ENCODE results near the gene CYP4F11.

The CYP4F11 gene

DNA sequence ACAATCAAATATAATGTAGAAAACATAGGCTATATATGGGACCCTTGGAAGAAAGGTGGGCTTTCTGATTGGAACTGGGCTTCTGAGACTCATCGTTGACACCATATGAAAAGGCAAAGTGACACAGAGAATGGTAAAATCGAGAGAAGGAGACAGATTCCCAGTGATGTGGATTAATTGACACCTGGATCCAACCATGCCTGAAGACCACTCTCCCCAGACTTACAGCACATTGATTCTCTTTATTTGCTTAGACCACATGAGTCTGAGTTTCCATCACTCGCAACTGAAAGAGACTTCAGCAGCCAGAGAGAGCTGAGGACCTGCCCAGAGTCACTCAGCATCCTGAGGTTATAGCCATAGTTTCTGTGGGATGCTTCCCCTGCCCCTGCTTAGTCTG is 6.0 kb downstream of the CYP4F11 start:
- Histone ChIP-seq H4K20me1 (ENCODE audit: insufficient read depth) (no peaks in the 10 kb centered on the region), H3K4me1 (ENCODE audit: low read depth, poor library complexity, severe bottlenecking) (no peaks in the 10 kb centered on the region), H3K27ac (no peak overlapping the region), H2AFZ (ENCODE audit: low read depth) (no peak overlapping the region), H3K36me3 (ENCODE audit: insufficient read depth) (no peaks in the 10 kb centered on the region), H3K4me2 (no peak overlapping the region), H3K4me3 (IDR thresholded peaks at IDR 0.05; ENCODE audit: insufficient read depth, low read depth, low read length) (no peak overlapping the region), H3K9ac (no peak overlapping the region), H3K79me2 (ENCODE audit: insufficient read depth, low read depth) (no peaks in the 10 kb centered on the region), H3K27me3 (ENCODE audit: insufficient read depth, low read depth) (peaks cover 5% of the 10 kb centered on the region; the same call in 1 of the 2 replicates)
- TF ChIP-seq, protein P1, sequence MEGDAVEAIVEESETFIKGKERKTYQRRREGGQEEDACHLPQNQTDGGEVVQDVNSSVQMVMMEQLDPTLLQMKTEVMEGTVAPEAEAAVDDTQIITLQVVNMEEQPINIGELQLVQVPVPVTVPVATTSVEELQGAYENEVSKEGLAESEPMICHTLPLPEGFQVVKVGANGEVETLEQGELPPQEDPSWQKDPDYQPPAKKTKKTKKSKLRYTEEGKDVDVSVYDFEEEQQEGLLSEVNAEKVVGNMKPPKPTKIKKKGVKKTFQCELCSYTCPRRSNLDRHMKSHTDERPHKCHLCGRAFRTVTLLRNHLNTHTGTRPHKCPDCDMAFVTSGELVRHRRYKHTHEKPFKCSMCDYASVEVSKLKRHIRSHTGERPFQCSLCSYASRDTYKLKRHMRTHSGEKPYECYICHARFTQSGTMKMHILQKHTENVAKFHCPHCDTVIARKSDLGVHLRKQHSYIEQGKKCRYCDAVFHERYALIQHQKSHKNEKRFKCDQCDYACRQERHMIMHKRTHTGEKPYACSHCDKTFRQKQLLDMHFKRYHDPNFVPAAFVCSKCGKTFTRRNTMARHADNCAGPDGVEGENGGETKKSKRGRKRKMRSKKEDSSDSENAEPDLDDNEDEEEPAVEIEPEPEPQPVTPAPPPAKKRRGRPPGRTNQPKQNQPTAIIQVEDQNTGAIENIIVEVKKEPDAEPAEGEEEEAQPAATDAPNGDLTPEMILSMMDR (conservative IDR thresholded peaks at IDR 0.05; ENCODE audit: low read depth, low read length): no peak

DNA sequence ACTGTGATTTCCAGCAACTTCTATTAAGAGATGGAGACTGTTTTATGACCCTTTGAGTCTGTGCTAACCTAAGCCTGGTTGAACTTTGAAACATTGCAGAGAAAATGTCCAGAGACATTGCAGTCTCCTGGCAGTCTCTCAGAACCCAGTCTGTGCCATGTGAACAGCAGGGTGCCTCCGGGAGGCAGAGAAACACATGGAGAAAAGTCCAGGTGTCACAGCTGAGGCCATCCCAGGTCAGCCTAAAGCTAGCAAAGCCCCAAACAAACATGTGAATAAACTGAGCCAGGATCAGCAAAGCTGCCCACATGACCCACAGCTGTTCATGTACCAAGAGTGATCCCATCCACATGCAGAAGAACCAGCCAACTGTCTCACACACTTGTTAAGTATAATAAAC is 7.8 kb downstream of the CYP4F11 start:
- no peaks in the 10 kb centered on the region for H4K20me1 ChIP-seq (ENCODE audit: insufficient read depth)
- no peak overlapping the region for H3K9ac ChIP-seq
- no peak overlapping the region for H3K4me2 ChIP-seq
- H3K27ac ChIP-seq: no peak overlapping the region
- H3K79me2 ChIP-seq (ENCODE audit: insufficient read depth, low read depth): no peaks in the 10 kb centered on the region
- TF ChIP-seq, protein P1 (conservative IDR thresholded peaks at IDR 0.05; ENCODE audit: low read depth, low read length): no peak
- no peaks in the 10 kb centered on the region for H3K36me3 ChIP-seq (ENCODE audit: insufficient read depth)
- H3K4me3 ChIP-seq (IDR thresholded peaks at IDR 0.05; ENCODE audit: insufficient read depth, low read depth, low read length): no peak overlapping the region
- H3K27me3 ChIP-seq (ENCODE audit: insufficient read depth, low read depth): peaks cover 5% of the 10 kb centered on the region; the same call in 1 of the 2 replicates
- H3K4me1 ChIP-seq (ENCODE audit: low read depth, poor library complexity, severe bottlenecking): no peaks in the 10 kb centered on the region
- no peak overlapping the region for H2AFZ ChIP-seq (ENCODE audit: low read depth)

DNA sequence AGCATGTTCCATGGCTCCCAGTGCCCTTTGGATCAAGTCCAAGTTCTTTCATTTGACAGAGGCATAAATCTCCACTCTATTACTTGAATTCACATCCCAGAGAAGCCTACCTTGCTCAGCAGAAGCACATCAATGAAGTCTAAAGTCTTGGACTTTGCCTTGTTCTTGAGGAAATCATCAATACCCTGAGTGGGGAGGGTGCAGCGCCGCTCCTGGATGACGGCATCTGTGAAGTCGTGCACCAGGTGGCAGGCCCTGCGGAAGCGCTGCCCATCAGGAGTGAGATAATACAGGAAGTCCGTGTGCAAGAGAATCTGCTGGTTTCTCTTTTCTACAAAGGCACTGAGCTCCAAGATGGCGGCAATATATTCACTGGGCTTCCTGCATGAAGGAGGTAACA is 10.6 kb downstream of the CYP4F11 start:
- H3K36me3 ChIP-seq (ENCODE audit: insufficient read depth): no peaks in the 10 kb centered on the region
- no peaks in the 10 kb centered on the region for H4K20me1 ChIP-seq (ENCODE audit: insufficient read depth)
- no peak overlapping the region for H3K9ac ChIP-seq
- peaks cover 5% of the 10 kb centered on the region; the same call in 1 of the 2 replicates for H3K27me3 ChIP-seq (ENCODE audit: insufficient read depth, low read depth)
- no peak overlapping the region for H3K27ac ChIP-seq
- H3K4me1 ChIP-seq (ENCODE audit: low read depth, poor library complexity, severe bottlenecking): no peaks in the 10 kb centered on the region
- no peak overlapping the region for H2AFZ ChIP-seq (ENCODE audit: low read depth)
- no peaks in the 10 kb centered on the region for H3K79me2 ChIP-seq (ENCODE audit: insufficient read depth, low read depth)
- TF ChIP-seq, protein P1 (conservative IDR thresholded peaks at IDR 0.05; ENCODE audit: low read depth, low read length): no peak
- no peak overlapping the region for H3K4me2 ChIP-seq
- H3K4me3 ChIP-seq (IDR thresholded peaks at IDR 0.05; ENCODE audit: insufficient read depth, low read depth, low read length): no peak overlapping the region

DNA sequence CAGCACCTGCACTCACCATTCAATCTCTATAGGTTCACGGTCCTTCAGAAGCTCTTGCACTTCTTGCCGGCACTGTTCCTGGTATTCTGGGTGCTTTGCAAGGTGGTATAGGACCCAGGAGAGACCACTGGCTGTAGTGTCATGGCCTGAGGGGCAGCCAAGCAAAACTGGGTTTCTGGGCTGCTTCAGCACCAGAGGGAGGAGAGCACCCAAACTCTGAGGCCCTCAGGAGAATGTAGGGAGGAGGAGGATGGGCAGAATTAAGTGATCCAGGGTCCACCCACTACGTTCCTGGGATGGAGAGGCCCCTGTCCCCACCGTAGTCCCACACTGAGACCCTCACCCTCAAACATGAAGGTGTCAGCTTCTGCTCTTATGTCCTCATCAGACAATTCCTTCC is 12.3 kb downstream of the CYP4F11 start:
- H3K4me2 ChIP-seq: no peak overlapping the region
- H3K27ac ChIP-seq: no peak overlapping the region
- TF ChIP-seq, protein P1 (conservative IDR thresholded peaks at IDR 0.05; ENCODE audit: low read depth, low read length): no peak
- H3K79me2 ChIP-seq (ENCODE audit: insufficient read depth, low read depth): no peaks in the 10 kb centered on the region
- no peaks in the 10 kb centered on the region for H3K4me1 ChIP-seq (ENCODE audit: low read depth, poor library complexity, severe bottlenecking)
- H4K20me1 ChIP-seq (ENCODE audit: insufficient read depth): no peaks in the 10 kb centered on the region
- H3K36me3 ChIP-seq (ENCODE audit: insufficient read depth): no peaks in the 10 kb centered on the region
- H3K27me3 ChIP-seq (ENCODE audit: insufficient read depth, low read depth): peaks cover 5% of the 10 kb centered on the region; the same call in 1 of the 2 replicates
- no peak overlapping the region for H3K4me3 ChIP-seq (IDR thresholded peaks at IDR 0.05; ENCODE audit: insufficient read depth, low read depth, low read length)
- no peak overlapping the region for H3K9ac ChIP-seq
- no peak overlapping the region for H2AFZ ChIP-seq (ENCODE audit: low read depth)
